WTC11 (cell line): ENCODE results near the gene TMEM30A. TPM values are rescaled to one million over a fixed set of nuclear protein-coding genes. Genes with fewer than 3 reads are reported as not detected.

ENCODE experiments used
- ATAC-seq: fragments of 200-7000 bp; cut with Tn5 transposase; 2 replicates; pipeline ENCODE4 v1.10.0; 2021; ENCODE audit warnings: mild to moderate bottlenecking, moderate library complexity
- CTCF ChIA-PET: fragments of 300-600 bp; sonication (Branson Sonifier 250); formaldehyde crosslinking; loops from one replicate; lab custom pipeline; 2021; ENCODE audit warnings: antibody characterized with exemption; lab: Charles Lee
- POLR2A ChIA-PET: fragments of 350-600 bp; sonication (Branson Sonifier 250); formaldehyde crosslinking; loops from one replicate; lab custom pipeline; 2021; ENCODE audit warnings: antibody characterized with exemption; lab: Charles Lee
- DNase-seq: peaks from one replicate; pipeline ENCODE4 v3.0.0; 2021; ENCODE audit warnings: low spot score
- H3K27ac Mint-ChIP-seq: 2 replicates; pipeline ENCODE4 v1.8.0; 2021; ENCODE audit warnings: mixed read lengths
- H3K27me3 Mint-ChIP-seq: 2 replicates; pipeline ENCODE4 v1.8.0; 2021; ENCODE audit warnings: low read depth, mild to moderate bottlenecking, moderate library complexity, mixed read lengths
- H3K36me3 Mint-ChIP-seq: 2 replicates; pipeline ENCODE4 v1.8.0; 2021; ENCODE audit warnings: mixed read lengths
- H3K4me1 Mint-ChIP-seq: 2 replicates; pipeline ENCODE4 v1.8.0; 2022; ENCODE audit warnings: mixed read lengths
- H3K4me3 Mint-ChIP-seq: 2 replicates; pipeline ENCODE4 v1.8.0; 2021; ENCODE audit warnings: mild to moderate bottlenecking, moderate library complexity, mixed read lengths
- H3K9me3 Mint-ChIP-seq: 2 replicates; pipeline ENCODE4 v1.8.0; 2021; ENCODE audit warnings: mixed read lengths
- AR ChIP-seq: fragments of 250-450 bp; sonication (Bioruptor Pico); IDR thresholded peaks from 2 replicates; pipeline ENCODE4 v1.9.0; 2021; ENCODE audit warnings: mild to moderate bottlenecking
- ATF2 ChIP-seq: sonication (generic); formaldehyde crosslinking; IDR thresholded peaks from 2 replicates; pipeline ENCODE4 v1.8.1; 2022; ENCODE audit warnings: low read depth, missing genetic modification reagents, borderline replicate concordance
- CREM ChIP-seq: sonication (generic); formaldehyde crosslinking; IDR thresholded peaks from 2 replicates; pipeline ENCODE4 v1.8.1; 2022; ENCODE audit warnings: mild to moderate bottlenecking, missing genetic modification reagents, moderate library complexity
- E2F4 ChIP-seq: sonication (generic); formaldehyde crosslinking; IDR thresholded peaks from 2 replicates; pipeline ENCODE4 v1.8.1; 2022; ENCODE audit warnings: low read depth, mild to moderate bottlenecking, moderate library complexity, missing genetic modification reagents, borderline replicate concordance
- ESRRA ChIP-seq: sonication (generic); formaldehyde crosslinking; IDR thresholded peaks from 2 replicates; pipeline ENCODE4 v1.8.1; 2022; ENCODE audit warnings: mild to moderate bottlenecking, missing genetic modification reagents, borderline replicate concordance
- FOXP1 ChIP-seq: sonication (generic); formaldehyde crosslinking; IDR thresholded peaks from 2 replicates; pipeline ENCODE4 v1.8.0; 2022; ENCODE audit warnings: missing genetic modification reagents, mild to moderate bottlenecking, moderate library complexity, borderline replicate concordance
- GTF2I ChIP-seq: fragments of 250-450 bp; sonication (Bioruptor Pico); conservative IDR thresholded peaks from 2 replicates; pipeline ENCODE4 v1.4.0; 2021; ENCODE audit warnings: mild to moderate bottlenecking
- IRF1 ChIP-seq: sonication (generic); formaldehyde crosslinking; IDR thresholded peaks from 2 replicates; pipeline ENCODE4 v1.8.0; 2023; ENCODE audit warnings: missing genetic modification reagents
- KAT7 ChIP-seq: sonication (generic); formaldehyde crosslinking; IDR thresholded peaks from 2 replicates; pipeline ENCODE4 v1.8.1; 2023; ENCODE audit warnings: missing genetic modification reagents, mild to moderate bottlenecking, borderline replicate concordance
- MAX ChIP-seq: sonication (generic); formaldehyde crosslinking; IDR thresholded peaks from 2 replicates; pipeline ENCODE4 v1.8.0; 2022; ENCODE audit warnings: mild to moderate bottlenecking, missing genetic modification reagents
- MLX ChIP-seq: sonication (generic); formaldehyde crosslinking; IDR thresholded peaks from 2 replicates; pipeline ENCODE4 v1.8.1; 2023; ENCODE audit warnings: mild to moderate bottlenecking, missing genetic modification reagents, moderate library complexity
- NFYB ChIP-seq: sonication (generic); formaldehyde crosslinking; conservative IDR thresholded peaks from 2 replicates; pipeline ENCODE4 v1.8.0; 2022; ENCODE audit warnings: low read depth, missing genetic modification reagents
- NR3C1 ChIP-seq: sonication (generic); formaldehyde crosslinking; conservative IDR thresholded peaks from 2 replicates; pipeline ENCODE4 v1.8.1; 2023; ENCODE audit warnings: low read depth, mild to moderate bottlenecking, missing genetic modification reagents
- SMAD3 ChIP-seq: sonication (generic); formaldehyde crosslinking; IDR thresholded peaks from 2 replicates; pipeline ENCODE4 v1.8.0; 2022; ENCODE audit warnings: missing genetic modification reagents, mild to moderate bottlenecking, borderline replicate concordance
- SMAD4 ChIP-seq: sonication (generic); formaldehyde crosslinking; IDR thresholded peaks from 2 replicates; pipeline ENCODE4 v1.8.0; 2022; ENCODE audit warnings: mild to moderate bottlenecking, missing genetic modification reagents
- SP1 ChIP-seq: sonication (generic); formaldehyde crosslinking; conservative IDR thresholded peaks from 2 replicates; pipeline ENCODE4 v1.8.1; 2022; ENCODE audit warnings: missing genetic modification reagents
- TP53 ChIP-seq: sonication (generic); formaldehyde crosslinking; IDR thresholded peaks from 2 replicates; pipeline ENCODE4 v1.8.1; 2023; ENCODE audit warnings: mild to moderate bottlenecking, missing genetic modification reagents
- ZNF138 ChIP-seq: sonication (generic); formaldehyde crosslinking; conservative IDR thresholded peaks from 2 replicates; pipeline ENCODE4 v1.8.1; 2022; ENCODE audit warnings: mild to moderate bottlenecking, moderate library complexity, missing genetic modification reagents
- ZNF317 ChIP-seq: sonication (generic); formaldehyde crosslinking; IDR thresholded peaks from 2 replicates; pipeline ENCODE4 v1.8.1; 2023; ENCODE audit warnings: low read depth, mild to moderate bottlenecking, moderate library complexity, missing genetic modification reagents, borderline replicate concordance
- ZNF532 ChIP-seq: fragments of 250-450 bp; sonication (Bioruptor Pico); IDR thresholded peaks from 2 replicates; pipeline ENCODE4 v1.9.0; 2021; ENCODE audit warnings: mild to moderate bottlenecking, borderline replicate concordance
- total RNA-seq: library from RNA; stranded (reverse); gene quantifications from 3 replicates; pipeline ENCODE4 v1.2.3, GENCODE V29; 2021

TMEM30A gene
- total RNA-seq, 1 experiment from 2014 or later, result 81.2 TPM

- H3K27ac Mint-ChIP-seq, result no peak overlapping the region
- H3K9me3 Mint-ChIP-seq, result no peaks in the 10 kb centered on the region
- peaks cover 12% of the 10 kb centered on the region for H3K4me1 Mint-ChIP-seq
- no peak overlapping the region for H3K4me3 Mint-ChIP-seq
- no peaks in the 10 kb centered on the region for H3K36me3 Mint-ChIP-seq
- CTCF ChIA-PET, result interaction anchor here (0.9 kb wide), 1 partner anchor 66 kb away, joined by 3 read pairs; no protein-coding TSS in a partner anchor
- no peaks in the 10 kb centered on the region for H3K27me3 Mint-ChIP-seq
- DNase-seq (no peak), ATAC-seq (no peak)
- no peak for TF ChIP-seq ZNF138 (CRISPR knock-in tag)
- no peak for TF ChIP-seq ATF2 (CRISPR knock-in tag)
- no peak for TF ChIP-seq AR (CRISPR knock-in tag)
- no peak for TF ChIP-seq NFYB (CRISPR knock-in tag)
- TF ChIP-seq SP1 (CRISPR knock-in tag), result no peak
- TF ChIP-seq TP53 (CRISPR knock-in tag), result no peak
- TF ChIP-seq GTF2I (CRISPR knock-in tag), result no peak
- POLR2A ChIA-PET, result no interaction called here
These were observed 16.9 kb upstream of the TMEM30A start for GRCh38 chr6:75301537-75301936.

GRCh38 chr6:75301088-75301487 is 16.5 kb upstream of the TMEM30A start:
- Mint-ChIP-seq H3K9me3 (no peaks in the 10 kb centered on the region), H3K4me3 (no peak overlapping the region), H3K36me3 (no peaks in the 10 kb centered on the region), H3K4me1 (peaks cover 12% of the 10 kb centered on the region), H3K27ac (no peak overlapping the region), H3K27me3 (no peaks in the 10 kb centered on the region)
- no peak for ATAC-seq
- ChIA-PET POLR2A (no interaction called here), CTCF (no interaction called here)
- no peak for DNase-seq
- no peak for TF ChIP-seq E2F4 (CRISPR knock-in tag)

- TF ChIP-seq ESRRA (CRISPR knock-in tag) (no peak), FOXP1 (CRISPR knock-in tag) (no peak), SMAD4 (CRISPR knock-in tag) (no peak), KAT7 (no peak), ZNF317 (CRISPR knock-in tag) (no peak), ZNF532 (CRISPR knock-in tag) (no peak), MAX (CRISPR knock-in tag) (no peak), IRF1 (CRISPR knock-in tag) (no peak), SMAD3 (CRISPR knock-in tag) (no peak), MLX (CRISPR knock-in tag) (no peak), NR3C1 (CRISPR knock-in tag) (no peak), GTF2I (CRISPR knock-in tag) (no peak), CREM (CRISPR knock-in tag) (no peak)
- Mint-ChIP-seq H3K27ac (0 out of 2 replicates have a peak overlapping the region, but pooled peaks have one; percentile 35), H3K36me3 (no peaks in the 10 kb centered on the region), H3K27me3 (no peaks in the 10 kb centered on the region), H3K9me3 (no peaks in the 10 kb centered on the region), H3K4me1 (peaks cover 12% of the 10 kb centered on the region), H3K4me3 (no peak overlapping the region)
- DNase-seq (no peak), ATAC-seq (no peak)
- ChIA-PET CTCF (no interaction called here), POLR2A (no interaction called here)
These were observed 15.9 kb upstream of the TMEM30A start for GRCh38 chr6:75300531-75300855.
